ENCODE results near the gene SEL1L3.

The SEL1L3 gene

DNA sequence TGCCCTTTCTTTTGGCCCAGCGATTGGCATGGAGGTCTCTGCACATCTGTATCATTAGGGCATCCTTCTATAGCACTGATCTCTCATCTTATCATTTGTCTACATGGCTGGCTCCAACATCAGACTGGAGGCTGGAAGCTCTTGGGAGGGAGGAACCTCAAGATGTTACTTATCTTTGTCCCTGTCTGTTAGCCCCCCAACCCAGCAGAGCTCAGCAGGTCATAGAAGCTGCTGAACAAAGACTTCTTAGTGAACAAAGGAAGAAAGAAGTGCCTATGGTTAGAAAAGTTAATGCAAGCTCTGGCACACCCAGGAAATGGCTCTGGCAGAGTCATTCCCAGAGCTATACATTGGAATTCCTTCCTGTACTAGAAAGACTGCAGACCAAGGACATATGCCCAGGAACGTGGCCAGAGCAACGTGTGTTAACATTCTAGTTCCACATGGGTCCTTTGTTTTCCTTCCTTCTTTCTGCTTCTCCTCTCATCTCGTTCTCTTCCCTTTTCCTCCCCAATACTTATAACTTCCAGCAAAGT, 74.0 kb downstream of the SEL1L3 start:
- DNase-seq = peak; percentile 39

DNA sequence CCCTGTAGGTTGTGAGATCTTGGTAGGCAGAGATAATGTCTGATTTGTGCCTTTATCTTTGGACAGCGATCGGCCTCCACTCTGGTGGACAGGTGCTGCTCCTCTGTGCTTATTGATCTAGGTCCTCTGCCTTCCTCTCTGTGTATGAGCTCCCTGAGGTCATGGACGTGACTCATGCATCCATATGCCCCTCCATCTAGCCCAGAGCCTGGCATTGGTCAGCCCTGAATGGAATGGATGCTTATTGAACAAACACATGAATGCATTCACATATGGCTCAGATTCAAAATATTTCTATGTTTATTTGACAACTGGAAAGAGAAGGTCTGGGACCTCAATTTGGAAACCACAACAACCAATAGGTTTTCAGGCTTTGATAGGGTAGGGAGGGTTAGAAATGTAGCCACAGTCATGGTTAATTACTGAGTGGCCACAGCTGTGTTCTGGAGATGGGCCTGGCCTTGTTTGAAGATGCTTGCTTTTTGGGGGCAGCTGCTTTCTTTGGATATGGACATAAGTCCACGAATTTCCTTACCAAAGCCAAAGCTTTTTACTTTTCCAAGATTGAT, 76.2 kb downstream of the SEL1L3 start:
- DNase-seq = no peak

GRCh38 chr4:25783943-25784342, 78.8 kb downstream of the SEL1L3 start:
- no peak for DNase-seq

DNA sequence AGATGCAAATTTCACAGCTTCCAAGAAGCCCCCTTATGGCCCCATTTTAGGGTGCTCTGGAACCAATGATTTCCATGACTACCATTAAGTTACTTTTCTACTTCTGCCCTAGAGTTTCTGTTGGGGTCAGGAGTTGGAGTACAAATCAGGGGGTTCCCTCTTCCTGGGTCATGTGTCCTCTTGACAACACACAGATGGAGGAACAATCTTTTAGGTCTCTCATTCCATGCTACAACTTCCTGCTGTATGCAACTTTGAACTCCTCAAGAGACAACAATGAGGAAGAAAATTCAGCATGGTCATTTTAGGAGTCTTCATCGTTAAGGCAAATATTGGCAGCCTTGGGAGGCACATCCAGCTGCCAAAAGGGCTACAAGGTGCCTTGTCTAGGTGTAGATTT, 79.7 kb downstream of the SEL1L3 start:
- DNase-seq = no peak

DNA sequence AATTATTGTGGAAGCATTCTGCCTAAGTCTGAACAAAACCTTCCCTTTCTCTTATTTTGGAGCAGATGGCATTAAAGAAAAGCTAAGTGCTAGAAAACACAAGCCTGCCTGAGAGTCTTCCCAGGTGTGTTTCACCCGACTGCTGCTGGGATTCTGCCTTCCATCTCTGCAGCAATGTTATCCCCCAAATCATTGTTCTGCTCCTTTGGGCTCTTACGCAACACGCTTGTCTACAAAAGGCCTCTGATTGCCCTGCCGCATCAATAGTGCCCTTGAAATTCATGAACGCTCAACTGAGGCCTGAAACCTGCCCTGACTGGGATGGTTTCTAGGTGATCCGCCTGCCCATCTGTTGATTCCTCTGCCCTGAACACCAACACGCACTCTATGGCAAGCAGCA, 80.3 kb downstream of the SEL1L3 start:
- DNase-seq = no peak

GRCh38 chr4:25779021-25779420, 83.8 kb downstream of the SEL1L3 start:
- no peak for DNase-seq

DNA sequence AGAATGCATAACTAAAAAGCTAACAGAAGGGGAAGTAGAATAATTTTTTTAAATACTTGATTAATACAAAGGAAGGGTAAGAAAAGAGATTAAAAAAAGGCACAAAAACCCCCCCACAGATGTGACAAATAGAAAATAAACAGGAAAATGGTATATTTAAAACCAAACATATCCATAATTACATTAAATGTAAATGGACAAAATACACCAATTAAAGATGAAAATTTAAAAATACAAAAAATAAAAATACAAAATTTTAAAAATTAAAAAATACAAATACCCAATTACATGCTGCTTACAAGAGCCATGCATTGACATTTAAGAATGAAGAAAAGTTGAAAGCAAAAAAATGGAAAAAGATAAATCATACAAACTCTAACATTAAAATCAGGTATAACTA, 86.0 kb downstream of the SEL1L3 start:
- no peak for DNase-seq

GRCh38 chr4:25775166-25775565, 87.6 kb downstream of the SEL1L3 start:
- peak; percentile 20 for DNase-seq

- no peak for DNase-seq
Observed at GRCh38 chr4:25773358-25773757, 89.4 kb downstream of the SEL1L3 start.

DNA sequence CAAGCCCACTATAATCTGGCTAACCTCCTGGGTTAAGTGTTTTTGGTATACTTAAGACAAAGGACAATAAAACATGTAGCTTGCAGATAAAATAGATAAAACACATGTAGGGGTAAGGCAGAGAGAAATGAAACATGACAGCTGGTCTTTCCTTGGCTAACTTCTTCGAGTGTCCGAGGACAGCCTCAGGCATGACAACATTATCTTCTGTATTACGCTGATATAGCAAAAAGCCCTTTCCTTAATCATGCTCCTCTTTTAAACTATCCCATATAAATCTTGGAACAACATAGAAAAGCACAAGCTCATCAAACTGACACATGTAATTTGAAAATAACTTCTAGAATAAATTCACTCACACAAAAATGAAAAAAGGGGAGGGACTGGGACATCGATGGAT, 91.1 kb downstream of the SEL1L3 start:
- DNase-seq = no peak

DNA sequence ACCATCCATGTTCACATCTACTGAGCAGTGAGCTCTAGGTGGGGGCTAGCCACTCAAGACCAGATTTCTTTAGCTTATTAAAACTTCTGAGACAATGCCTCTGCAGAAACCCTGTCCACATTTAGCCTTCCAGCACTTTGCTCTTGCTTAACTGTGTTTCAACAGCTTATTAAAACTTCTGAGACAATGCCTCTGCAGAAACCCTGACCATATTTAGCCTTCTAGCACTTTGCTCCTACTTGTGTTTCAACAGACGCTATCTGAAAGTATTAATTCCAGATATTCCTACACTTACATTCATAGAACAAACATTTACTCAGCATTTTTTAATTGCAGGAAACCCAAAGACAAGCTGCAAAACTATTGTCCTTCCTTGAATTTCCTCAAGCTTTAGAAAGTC, 91.9 kb downstream of the SEL1L3 start:
- DNase-seq = peak; percentile 38

- peak; percentile 44 for DNase-seq
Observed at GRCh38 chr4:25769251-25769650, 93.5 kb downstream of the SEL1L3 start.

GRCh38 chr4:25767877-25768725, 94.7 kb downstream of the SEL1L3 start:
- DNase-seq = peak; percentile 67

DNA sequence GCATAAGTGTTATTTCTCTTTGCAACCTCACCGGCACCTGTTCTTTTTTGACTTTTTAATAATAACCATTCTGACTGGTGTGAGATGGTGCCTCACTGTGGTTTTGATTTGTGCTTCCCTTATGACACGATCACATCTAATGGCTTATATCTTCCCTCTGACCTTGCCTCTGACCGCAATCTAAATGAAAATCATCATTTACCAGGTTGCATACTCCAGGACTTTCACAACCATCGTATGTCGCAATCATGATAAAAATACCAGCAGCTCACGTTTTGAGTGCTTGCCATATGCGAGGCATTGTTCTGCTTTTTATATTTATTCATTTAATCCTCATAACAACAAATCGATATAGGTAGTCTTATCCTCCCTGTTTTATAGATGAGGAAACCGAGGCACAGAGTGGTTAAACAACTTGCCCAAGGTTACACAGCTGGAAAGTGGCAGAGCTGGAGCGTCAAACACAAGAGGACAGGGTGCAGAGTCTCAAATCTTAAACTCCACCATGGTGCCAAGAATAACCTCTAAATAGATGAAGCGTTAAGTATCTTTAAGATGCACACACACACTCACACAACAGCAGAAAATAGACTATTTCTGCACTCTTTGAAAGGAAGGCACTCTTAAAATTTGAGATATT, 102.2 kb downstream of the SEL1L3 start:
- DNase-seq = no peak

GRCh38 chr4:25760048-25760447, 102.7 kb downstream of the SEL1L3 start:
- no peak for DNase-seq

- DNase-seq = no peak
Observed at GRCh38 chr4:25759101-25759500, 103.7 kb downstream of the SEL1L3 start.

GRCh38 chr4:25757452-25757851, 105.3 kb downstream of the SEL1L3 start:
- DNase-seq = no peak

DNA sequence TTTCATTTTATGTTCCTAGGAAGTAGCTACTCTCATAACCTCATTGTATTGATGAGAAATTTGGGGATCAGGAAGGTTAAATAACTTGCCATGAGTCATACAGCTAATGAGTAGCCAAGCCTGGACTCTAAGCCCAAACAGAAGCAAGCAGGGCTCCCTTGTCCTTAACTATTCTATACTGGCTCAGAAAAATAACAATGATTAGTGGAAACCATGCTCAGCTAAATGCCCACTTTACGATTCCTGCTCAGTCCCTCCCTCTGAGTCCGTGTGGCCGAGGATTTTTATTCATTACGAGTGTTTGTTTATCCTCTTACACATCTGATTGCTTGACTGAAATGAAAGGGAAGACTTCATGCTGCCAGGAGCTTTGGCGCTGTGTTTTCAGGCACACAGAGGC, 106.3 kb downstream of the SEL1L3 start:
- DNase-seq = no peak

GRCh38 chr4:25755911-25756310, 106.9 kb downstream of the SEL1L3 start:
- DNase-seq = no peak

- DNase-seq = no peak
Observed at GRCh38 chr4:25753239-25753638, 109.5 kb downstream of the SEL1L3 start.

GRCh38 chr4:25750874-25751273, 111.9 kb downstream of the SEL1L3 start:
- no peak for DNase-seq

DNA sequence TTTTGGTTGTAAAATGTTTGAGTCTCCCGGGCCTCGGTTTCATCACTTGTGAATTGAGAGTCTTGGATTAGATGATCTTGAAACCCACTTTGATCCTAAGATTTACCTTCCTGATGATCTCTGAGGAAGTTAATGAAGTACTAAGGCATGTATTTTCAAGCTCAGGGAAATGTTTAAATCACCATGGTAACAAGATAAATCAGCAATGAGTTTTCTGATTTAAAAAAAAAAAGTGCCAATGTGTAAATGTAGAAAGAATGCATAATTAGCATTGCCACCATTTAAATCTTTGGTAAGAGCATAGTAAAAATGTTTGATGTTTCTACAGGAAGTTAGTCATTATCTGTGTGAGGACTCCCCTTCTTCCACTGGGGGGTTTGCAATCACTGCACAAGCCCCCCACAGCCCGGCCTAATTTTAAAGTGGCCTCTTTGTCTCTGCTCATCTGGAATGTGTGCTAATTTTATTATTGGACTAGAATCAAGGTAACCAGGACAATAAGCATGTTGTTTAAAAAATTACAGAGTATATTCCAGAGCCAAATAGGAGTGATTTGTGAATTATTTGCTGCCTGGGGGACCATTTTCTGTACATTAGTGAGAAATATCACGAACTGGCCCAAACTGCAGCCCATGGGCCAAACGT, 113.5 kb downstream of the SEL1L3 start:
- DNase-seq = no peak

DNA sequence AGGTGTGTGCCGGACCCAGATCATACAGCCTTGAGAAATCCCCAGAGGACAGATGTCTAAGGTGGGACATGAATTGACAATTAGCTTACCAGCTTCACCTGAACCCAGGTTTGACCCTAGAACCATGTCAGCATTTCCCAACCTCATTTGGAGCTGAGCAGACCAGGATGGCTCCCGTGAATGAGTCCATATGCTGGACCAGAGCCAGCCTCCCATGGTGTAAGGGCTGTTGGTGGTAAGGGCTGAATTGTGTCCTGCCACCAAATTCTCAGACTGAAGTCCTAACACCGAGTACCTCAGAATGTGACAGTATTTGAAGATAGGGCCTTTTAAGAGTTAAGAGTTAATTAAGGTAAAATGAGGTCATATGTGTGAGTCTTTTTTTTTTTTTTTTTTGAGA, 118.8 kb downstream of the SEL1L3 start:
- DNase-seq = no peak

All from fibroblast of skin of back (primary cell).